ENCODE measurements around the gene WDR20. TPM values are rescaled to one million over a fixed set of nuclear protein-coding genes. Genes with fewer than 3 reads are reported as not detected.
A peak's percentile ranks its signal among the peaks of the same experiment; 100 is the strongest.
"Not testable (repeated sequence)": the region's sequence is repeated elsewhere in the genome, so short reads cannot be mapped to it uniquely, and the experiment has no call there.

Gene WDR20
- total and polyA plus RNA-seq, 2 of the 4 experiments (the other 2 are of a cell fraction) = 20.3 to 27.4 TPM

DNA sequence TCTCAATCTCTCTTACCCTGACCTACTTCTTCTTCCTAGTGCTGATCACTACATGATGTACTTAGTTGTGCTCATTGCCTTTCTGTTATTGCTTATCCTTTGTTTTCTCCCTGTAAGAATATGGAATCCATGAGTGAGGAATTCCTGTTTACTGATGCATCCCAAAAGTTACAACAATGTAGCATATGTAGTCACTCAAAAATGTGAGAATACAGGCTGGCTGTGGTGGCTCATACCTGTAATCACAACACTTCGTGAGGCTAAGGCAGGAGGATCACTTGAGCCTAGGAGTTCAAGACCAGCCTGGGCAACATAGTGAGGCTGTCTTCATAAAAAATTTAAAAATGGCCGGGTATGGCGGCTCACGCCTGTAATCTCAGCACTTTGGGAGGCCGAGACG, 8.0 kb upstream of the WDR20 start:
- Histone ChIP-seq H3K27ac (ENCODE audit: insufficient read depth, low read length) (no peak overlapping the region), H3K4me3 (ENCODE audit: insufficient read depth, low read depth, low read length) (no peak overlapping the region), H2BK5ac (ENCODE audit: low read depth, low read length, poor library complexity, severe bottlenecking) (no peak overlapping the region), H2AK5ac (ENCODE audit: low read depth, low read length) (no peak overlapping the region), H2BK15ac (ENCODE audit: low read depth, low read length) (no peak overlapping the region), H3K18ac (ENCODE audit: low read depth, low read length) (no peak overlapping the region), H3K36me3 (ENCODE audit: control insufficient read depth, insufficient read depth, low read length) (no peaks in the 10 kb centered on the region), H4K5ac (ENCODE audit: low read depth, low read length) (no peak overlapping the region), H3K79me1 (ENCODE audit: low read depth in 1 of 2, low read length in 2 of 2) (no peaks in the 10 kb centered on the region), H2AK9ac (replicated peaks; ENCODE audit: low read depth, low read length, poor library complexity) (no peak overlapping the region), H4K20me1 (ENCODE audit: insufficient read depth, low read length) (no peaks in the 10 kb centered on the region), H4K91ac (ENCODE audit: insufficient read depth, low read depth, low read length) (no peak overlapping the region), H3K4me1 (ENCODE audit: control insufficient read depth, insufficient read depth, low read length) (no peaks in the 10 kb centered on the region), H3K4me2 (ENCODE audit: low read depth, low read length) (no peak overlapping the region), H2BK120ac (ENCODE audit: low read depth, low read length) (no peak overlapping the region), H3K14ac (replicated peaks; ENCODE audit: low read depth, low read length) (no peak overlapping the region), H2AFZ (replicated peaks; ENCODE audit: low read length, poor library complexity) (no peak overlapping the region), H3K9me3 (ENCODE audit: control insufficient read depth, insufficient read depth, low read length) (no peaks in the 10 kb centered on the region), H2BK20ac (ENCODE audit: low read depth, low read length) (no peak overlapping the region), H3K4ac (ENCODE audit: low read depth, low read length) (no peak overlapping the region), H3K27me3 (ENCODE audit: control insufficient read depth, insufficient read depth, low read length) (no peaks in the 10 kb centered on the region), H4K8ac (ENCODE audit: low read depth in 2 of 2, low read length in 2 of 2) (no peak overlapping the region), H3K56ac (ENCODE audit: extremely low read depth, insufficient read depth, low read length) (no peak overlapping the region), H3K9me1 (ENCODE audit: insufficient read depth, low read length) (no peaks in the 10 kb centered on the region), H3K9ac (ENCODE audit: low read depth, low read length) (no peak overlapping the region), H3K23ac (ENCODE audit: low read depth, low read length) (no peak overlapping the region)
- ChIA-PET CTCF (interaction anchor here (0.6 kb wide), 1 partner anchor 136 kb away, joined by 3 read pairs; no protein-coding TSS in a partner anchor), POLR2A (ENCODE audit: unreplicated experiment) (no interaction called here)
- no peak; the same call in 1 of the 2 replicates for ATAC-seq (ENCODE audit: low read depth)
- DNase-seq = peak; percentile 5
- BruUV-seq (replicated peaks) = no TSS peak
- dilution Hi-C loops (cut with HindIII; ENCODE audit: low sequenced_read_pairs, unreplicated experiment) (no loop called here), intact Hi-C loops (cut with micrococcal nuclease) (no loop called here), in situ Hi-C loops (cut with MboI; ENCODE audit: low sequenced_read_pairs) (no loop called here)
- TF ChIP-seq, protein P1, sequence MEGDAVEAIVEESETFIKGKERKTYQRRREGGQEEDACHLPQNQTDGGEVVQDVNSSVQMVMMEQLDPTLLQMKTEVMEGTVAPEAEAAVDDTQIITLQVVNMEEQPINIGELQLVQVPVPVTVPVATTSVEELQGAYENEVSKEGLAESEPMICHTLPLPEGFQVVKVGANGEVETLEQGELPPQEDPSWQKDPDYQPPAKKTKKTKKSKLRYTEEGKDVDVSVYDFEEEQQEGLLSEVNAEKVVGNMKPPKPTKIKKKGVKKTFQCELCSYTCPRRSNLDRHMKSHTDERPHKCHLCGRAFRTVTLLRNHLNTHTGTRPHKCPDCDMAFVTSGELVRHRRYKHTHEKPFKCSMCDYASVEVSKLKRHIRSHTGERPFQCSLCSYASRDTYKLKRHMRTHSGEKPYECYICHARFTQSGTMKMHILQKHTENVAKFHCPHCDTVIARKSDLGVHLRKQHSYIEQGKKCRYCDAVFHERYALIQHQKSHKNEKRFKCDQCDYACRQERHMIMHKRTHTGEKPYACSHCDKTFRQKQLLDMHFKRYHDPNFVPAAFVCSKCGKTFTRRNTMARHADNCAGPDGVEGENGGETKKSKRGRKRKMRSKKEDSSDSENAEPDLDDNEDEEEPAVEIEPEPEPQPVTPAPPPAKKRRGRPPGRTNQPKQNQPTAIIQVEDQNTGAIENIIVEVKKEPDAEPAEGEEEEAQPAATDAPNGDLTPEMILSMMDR (conservative IDR thresholded peaks at IDR 0.05; ENCODE audit: low read depth, low read length) = no peak
- TF ChIP-seq SMC3 (IDR thresholded peaks at IDR 0.05; ENCODE audit: low read depth, low read length) (no peak), NFE2L2 (IDR thresholded peaks at IDR 0.05; ENCODE audit: low read depth, low read length) (no peak), MAFK (IDR thresholded peaks at IDR 0.05; ENCODE audit: low read depth, low read length) (no peak), BHLHE40 (IDR thresholded peaks at IDR 0.05; ENCODE audit: low read depth, low read length) (no peak), USF2 (IDR thresholded peaks at IDR 0.05; ENCODE audit: low read depth, low read length) (no peak), POLR2A (IDR thresholded peaks at IDR 0.05; ENCODE audit: low read depth, low read length) (no peak)
- no CpG with 5 or more reads among the region's 6 CpGs for WGBS, 2 experiments (ENCODE audit: extremely low coverage in 2 of 2, insufficient read length in 1 of 2)

- H3K4me2 ChIP-seq (ENCODE audit: low read depth, low read length); H3K9ac ChIP-seq (ENCODE audit: low read depth, low read length); H3K56ac ChIP-seq (ENCODE audit: extremely low read depth, insufficient read depth, low read length); ATAC-seq (ENCODE audit: low read depth); H4K8ac ChIP-seq (ENCODE audit: low read depth in 2 of 2, low read length in 2 of 2); H2AFZ ChIP-seq (replicated peaks; ENCODE audit: low read length, poor library complexity); H3K18ac ChIP-seq (ENCODE audit: low read depth, low read length); H3K79me1 ChIP-seq (ENCODE audit: low read depth in 1 of 2, low read length in 2 of 2); H3K14ac ChIP-seq (replicated peaks; ENCODE audit: low read depth, low read length); H2BK20ac ChIP-seq (ENCODE audit: low read depth, low read length); intact Hi-C loops (cut with micrococcal nuclease); H2BK5ac ChIP-seq (ENCODE audit: low read depth, low read length, poor library complexity, severe bottlenecking); in situ Hi-C loops (cut with MboI; ENCODE audit: low sequenced_read_pairs); H4K20me1 ChIP-seq (ENCODE audit: insufficient read depth, low read length); BruUV-seq (replicated peaks); H4K5ac ChIP-seq (ENCODE audit: low read depth, low read length); CTCF ChIA-PET; H4K91ac ChIP-seq (ENCODE audit: insufficient read depth, low read depth, low read length); H3K4me1 ChIP-seq (ENCODE audit: control insufficient read depth, insufficient read depth, low read length); H3K9me1 ChIP-seq (ENCODE audit: insufficient read depth, low read length); H2BK120ac ChIP-seq (ENCODE audit: low read depth, low read length); H3K4me3 ChIP-seq (ENCODE audit: insufficient read depth, low read depth, low read length); dilution Hi-C loops (cut with HindIII; ENCODE audit: low sequenced_read_pairs, unreplicated experiment); H3K27me3 ChIP-seq (ENCODE audit: control insufficient read depth, insufficient read depth, low read length); H3K4ac ChIP-seq (ENCODE audit: low read depth, low read length); H2AK9ac ChIP-seq (replicated peaks; ENCODE audit: low read depth, low read length, poor library complexity); H2AK5ac ChIP-seq (ENCODE audit: low read depth, low read length); H2BK15ac ChIP-seq (ENCODE audit: low read depth, low read length); POLR2A ChIA-PET (ENCODE audit: unreplicated experiment); H3K27ac ChIP-seq (ENCODE audit: insufficient read depth, low read length); H3K36me3 ChIP-seq (ENCODE audit: control insufficient read depth, insufficient read depth, low read length); H3K23ac ChIP-seq (ENCODE audit: low read depth, low read length); DNase-seq; H3K9me3 ChIP-seq (ENCODE audit: control insufficient read depth, insufficient read depth, low read length): not testable (repeated sequence)
- 91% methylated on average over 4 of the region's 9 CpGs; no CpG with 5 or more reads in 1 of the 2 experiments for WGBS, 2 experiments (ENCODE audit: extremely low coverage in 2 of 2, insufficient read length in 1 of 2)
These were observed 5.7 kb upstream of the WDR20 start for GRCh38 chr14:102134021-102134420.
